GM18508 (cell line): Measurements from ENCODE around the gene CARMIL1.

Source experiments
- ATAC-seq: cut with Tn5 transposase; IDR thresholded peaks from one replicate; pipeline ENCODE4 v1.9.1; 2021; ENCODE audit warnings: moderate number of reproducible peaks; ENCODE audit not compliant: insufficient read depth, unreplicated experiment

The CARMIL1 gene

GRCh38 chr6:25457516-25457915, 178.3 kb downstream of the CARMIL1 start:
- no peak for ATAC-seq

GRCh38 chr6:25458485-25458884, 179.3 kb downstream of the CARMIL1 start:
- ATAC-seq, result no peak

- no peak for ATAC-seq
Observed at GRCh38 chr6:25462235-25462897, 183.2 kb downstream of the CARMIL1 start.

GRCh38 chr6:25463441-25463840, 184.3 kb downstream of the CARMIL1 start:
- ATAC-seq, result no peak

- ATAC-seq, result no peak
Observed at GRCh38 chr6:25464225-25464624, 185.1 kb downstream of the CARMIL1 start.

- no peak for ATAC-seq
Observed at GRCh38 chr6:25465941-25466340, 186.8 kb downstream of the CARMIL1 start.

- ATAC-seq, result no peak
Observed at GRCh38 chr6:25468881-25469280, 189.7 kb downstream of the CARMIL1 start.

GRCh38 chr6:25469797-25470388, 190.7 kb downstream of the CARMIL1 start:
- no peak for ATAC-seq

- ATAC-seq, result no peak
Observed at GRCh38 chr6:25472306-25472705, 193.1 kb downstream of the CARMIL1 start.

GRCh38 chr6:25472906-25473305, 193.7 kb downstream of the CARMIL1 start:
- no peak for ATAC-seq

- ATAC-seq, result no peak
Observed at GRCh38 chr6:25473447-25473846, 194.3 kb downstream of the CARMIL1 start.

- no peak for ATAC-seq
Observed at GRCh38 chr6:25476126-25476525, 197.0 kb downstream of the CARMIL1 start.

- no peak for ATAC-seq
Observed at GRCh38 chr6:25477006-25477590, 197.9 kb downstream of the CARMIL1 start.

GRCh38 chr6:25478973-25479372, 199.8 kb downstream of the CARMIL1 start:
- no peak for ATAC-seq

- ATAC-seq, result no peak
Observed at GRCh38 chr6:25481267-25481666, 202.1 kb downstream of the CARMIL1 start.

GRCh38 chr6:25482996-25483395, 203.8 kb downstream of the CARMIL1 start:
- ATAC-seq, result no peak

- no peak for ATAC-seq
Observed at GRCh38 chr6:25483943-25484342, 204.8 kb downstream of the CARMIL1 start.

- no peak for ATAC-seq
Observed at GRCh38 chr6:25484900-25485299, 205.7 kb downstream of the CARMIL1 start.

- ATAC-seq, result no peak
Observed at GRCh38 chr6:25485821-25486534, 206.8 kb downstream of the CARMIL1 start.

- ATAC-seq, result no peak
Observed at GRCh38 chr6:25486550-25486949, 207.4 kb downstream of the CARMIL1 start.

GRCh38 chr6:25487012-25487411, 207.8 kb downstream of the CARMIL1 start:
- ATAC-seq, result no peak
